Measurements from ENCODE around the gene SLC6A15.

The SLC6A15 gene

GRCh38 chr12:84813780-84814663 is 98.6 kb downstream of the SLC6A15 start:
- in situ Hi-C loops (cut with HindIII; ENCODE audit: low pct_ligation_motif_present, low sequenced_read_pairs): no loop called here
- no peaks in the 10 kb centered on the region for H3K27me3 ChIP-seq (replicated peaks)
- H3K27ac ChIP-seq: no peak overlapping the region
- no peaks in the 10 kb centered on the region for H3K36me3 ChIP-seq (replicated peaks)
- no peak for TF ChIP-seq CTCF (IDR thresholded peaks at IDR 0.05; ENCODE audit: low read depth, low read length, missing control alignments)
- DNase-seq: no peak
- H3K4me3 ChIP-seq (ENCODE audit: low read depth, low read length): no peak overlapping the region

- no peaks in the 10 kb centered on the region for H3K36me3 ChIP-seq (replicated peaks)
- peak; percentile 51 for DNase-seq
- no peaks in the 10 kb centered on the region for H3K27me3 ChIP-seq (replicated peaks)
- H3K4me3 ChIP-seq (ENCODE audit: low read depth, low read length): no peak overlapping the region
- in situ Hi-C loops (cut with HindIII; ENCODE audit: low pct_ligation_motif_present, low sequenced_read_pairs): no loop called here
- TF ChIP-seq CTCF (IDR thresholded peaks at IDR 0.05; ENCODE audit: low read depth, low read length, missing control alignments): no peak
- H3K27ac ChIP-seq: peak overlapping the region; percentile 59
Observed at GRCh38 chr12:84811291-84811690, 101.3 kb downstream of the SLC6A15 start.

DNA sequence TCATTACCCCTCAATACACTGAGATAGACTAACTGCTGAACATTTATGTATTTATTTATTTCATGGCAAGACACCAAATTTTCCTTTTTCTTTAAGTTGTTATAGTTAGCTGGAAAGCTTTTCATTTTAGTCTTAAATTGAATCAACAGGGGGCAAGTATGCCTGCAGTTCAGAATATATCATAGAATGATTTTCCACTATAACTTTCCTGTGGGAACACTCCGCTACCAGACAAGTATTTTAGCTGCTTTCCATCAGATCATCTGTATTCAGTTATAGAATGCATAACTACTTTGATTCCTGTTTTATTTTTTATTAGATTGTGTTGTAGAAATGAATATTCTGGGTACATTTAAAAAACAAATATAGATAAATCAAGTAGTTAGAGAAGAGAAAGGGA is 102.0 kb downstream of the SLC6A15 start:
- Histone ChIP-seq H3K4me3 (ENCODE audit: low read depth, low read length) (no peak overlapping the region), H3K36me3 (replicated peaks) (no peaks in the 10 kb centered on the region), H3K27ac (no peak overlapping the region), H3K27me3 (replicated peaks) (no peaks in the 10 kb centered on the region)
- in situ Hi-C loops (cut with HindIII; ENCODE audit: low pct_ligation_motif_present, low sequenced_read_pairs): no loop called here
- DNase-seq: no peak
- no peak for TF ChIP-seq CTCF (IDR thresholded peaks at IDR 0.05; ENCODE audit: low read depth, low read length, missing control alignments)

Data from brain microvascular endothelial cell (primary cell).